IMR-90 (cell line): ENCODE measurements around the gene SKAP1. TPM values are rescaled to one million over a fixed set of nuclear protein-coding genes. Genes with fewer than 3 reads are reported as not detected.

Experiments used
- ATAC-seq: fragments of 200-7000 bp; cut with Tn5 transposase; 2 replicates; pipeline ENCODE4 v1.9.1; 2020; ENCODE audit warnings: low read depth, mild to moderate bottlenecking, moderate library complexity
- BruUV-seq: library from RNA; stranded (reverse); fragments of 400-500 nt; replicated peaks from 2 replicates; lab custom pipeline; 2021; lab: Mats Ljungman, UMichigan
- CTCF ChIA-PET: fragments of 300-600 bp; formaldehyde crosslinking; extraction: SDS; loops from one replicate; lab custom pipeline; 2021; ENCODE audit warnings: antibody characterized with exemption; lab: Yijun Ruan, JAX
- POLR2A ChIA-PET: fragments of 300-600 bp; sonication (Branson Sonifier 250); formaldehyde crosslinking; loops from one replicate; lab custom pipeline; 2022; ENCODE audit warnings: antibody characterized with exemption; ENCODE audit not compliant: unreplicated experiment; lab: Charles Lee
- DNase-seq: peaks from one replicate; pipeline ENCODE4 v3.0.0; 2013
- H2AFZ ChIP-seq: replicated peaks from 2 replicates; pipeline ENCODE3; 2013; ENCODE audit warnings: low read length, mild to moderate bottlenecking; ENCODE audit not compliant: poor library complexity
- H2AK5ac ChIP-seq: 2 replicates; pipeline ENCODE4 v1.6.1; 2013; ENCODE audit warnings: low read depth, low read length, inconsistent platforms
- H2AK9ac ChIP-seq: replicated peaks from 2 replicates; pipeline ENCODE3; 2013; ENCODE audit warnings: mild to moderate bottlenecking, low read depth, low read length, moderate library complexity; ENCODE audit not compliant: poor library complexity
- H2BK120ac ChIP-seq: 2 replicates; pipeline ENCODE4 v1.6.1; 2013; ENCODE audit warnings: low read depth, low read length, inconsistent platforms
- H2BK15ac ChIP-seq: 3 replicates; pipeline ENCODE4 v1.6.1; 2013; ENCODE audit warnings: low read depth, low read length, inconsistent platforms
- H2BK20ac ChIP-seq: 2 replicates; pipeline ENCODE4 v1.6.1; 2013; ENCODE audit warnings: low read depth, mild to moderate bottlenecking, inconsistent platforms, low read length, moderate library complexity
- H2BK5ac ChIP-seq: 2 replicates; pipeline ENCODE4 v1.6.1; 2013; ENCODE audit warnings: mild to moderate bottlenecking, low read depth, low read length, inconsistent platforms; ENCODE audit not compliant: poor library complexity, severe bottlenecking
- H3K14ac ChIP-seq: replicated peaks from 2 replicates; pipeline ENCODE4 v1.6.1; 2013; ENCODE audit warnings: low read depth, low read length, inconsistent platforms
- H3K18ac ChIP-seq: 2 replicates; pipeline ENCODE4 v1.6.1; 2013; ENCODE audit warnings: low read depth, low read length, control low read depth
- H3K23ac ChIP-seq: 2 replicates; pipeline ENCODE4 v1.6.1; 2013; ENCODE audit warnings: low read depth, low read length, inconsistent platforms
- H3K27ac ChIP-seq: 2 replicates; pipeline ENCODE4 v1.5.1; 2013; ENCODE audit warnings: mild to moderate bottlenecking, control low read depth, low read length; ENCODE audit not compliant: insufficient read depth
- H3K27me3 ChIP-seq: 2 replicates; pipeline ENCODE4 v1.6.1; 2013; ENCODE audit warnings: low read length; ENCODE audit not compliant: control insufficient read depth, insufficient read depth
- H3K36me3 ChIP-seq: 2 replicates; pipeline ENCODE4 v1.6.1; 2013; ENCODE audit warnings: low read length, mixed read lengths; ENCODE audit not compliant: control insufficient read depth, insufficient read depth
- H3K4ac ChIP-seq: 2 replicates; pipeline ENCODE4 v1.6.1; 2013; ENCODE audit warnings: low read depth, low read length, inconsistent platforms
- H3K4me1 ChIP-seq: 2 replicates; pipeline ENCODE4 v1.6.1; 2013; ENCODE audit warnings: low read length, mixed read lengths; ENCODE audit not compliant: control insufficient read depth, insufficient read depth
- H3K4me2 ChIP-seq: 2 replicates; pipeline ENCODE4 v1.6.1; 2013; ENCODE audit warnings: low read depth, mild to moderate bottlenecking, control low read depth, low read length, moderate library complexity
- H3K4me3 ChIP-seq: 2 replicates; pipeline ENCODE4 v1.5.1; 2013; ENCODE audit warnings: low read depth, mild to moderate bottlenecking, control low read depth, low read length, moderate library complexity; ENCODE audit not compliant: insufficient read depth
- H3K56ac ChIP-seq: 2 replicates; pipeline ENCODE4 v1.6.1; 2013; ENCODE audit warnings: low read length, inconsistent platforms; ENCODE audit not compliant: insufficient read depth; ENCODE audit errors: extremely low read depth
- H3K79me1 ChIP-seq, 2 experiments: 2 replicates each; pipeline ENCODE4 v1.6.1; 2013; ENCODE audit warnings: low read length in 2 of 2, inconsistent platforms in 1 of 2, low read depth in 1 of 2
- H3K9ac ChIP-seq: 2 replicates; pipeline ENCODE4 v1.6.1; 2013; ENCODE audit warnings: low read depth, low read length, control low read depth
- H3K9me1 ChIP-seq: 2 replicates; pipeline ENCODE4 v1.6.1; 2013; ENCODE audit warnings: low read length, inconsistent platforms; ENCODE audit not compliant: insufficient read depth
- H3K9me3 ChIP-seq: 2 replicates; pipeline ENCODE4 v1.6.1; 2013; ENCODE audit warnings: low read length; ENCODE audit not compliant: control insufficient read depth, insufficient read depth
- H4K20me1 ChIP-seq: 2 replicates; pipeline ENCODE4 v1.6.1; 2013; ENCODE audit warnings: low read length, inconsistent platforms; ENCODE audit not compliant: insufficient read depth
- H4K5ac ChIP-seq: 2 replicates; pipeline ENCODE4 v1.6.1; 2013; ENCODE audit warnings: mild to moderate bottlenecking, low read depth, low read length, control low read depth
- H4K8ac ChIP-seq, 2 experiments: 2 replicates each; pipeline ENCODE4 v1.6.1; 2013; ENCODE audit warnings: low read depth in 2 of 2, low read length in 2 of 2, control low read depth in 1 of 2, inconsistent platforms in 1 of 2
- H4K91ac ChIP-seq: 2 replicates; pipeline ENCODE4 v1.6.1; 2013; ENCODE audit warnings: low read depth, low read length, inconsistent platforms; ENCODE audit not compliant: insufficient read depth
- CHD1 ChIP-seq: IDR thresholded peaks from 2 replicates; pipeline ENCODE4 v1.6.1; 2012; ENCODE audit warnings: low read depth, low read length, improper control_type of control experiment
- ELK1 ChIP-seq: fragments of 150-350 bp; IDR thresholded peaks from 2 replicates; pipeline ENCODE4 v1.6.1; 2016; ENCODE audit warnings: low read depth, mild to moderate bottlenecking, low read length, moderate library complexity, borderline replicate concordance
- RCOR1 ChIP-seq: IDR thresholded peaks from 2 replicates; pipeline ENCODE4 v1.6.1; 2012; ENCODE audit warnings: mild to moderate bottlenecking, low read length, improper control_type of control experiment; ENCODE audit not compliant: insufficient replicate concordance
- SMC3 ChIP-seq: fragments of 150-350 bp; IDR thresholded peaks from 2 replicates; pipeline ENCODE4 v1.6.1; 2016; ENCODE audit warnings: low read depth, mild to moderate bottlenecking, antibody characterized with exemption, low read length, moderate library complexity
- WGBS, 2 experiments: methylation state at CpG; one replicate each; pipeline versions ENCODE4 v1.1.5 to v1.1.7; 2013; ENCODE audit warnings: missing lambda C conversion rate in 2 of 2; ENCODE audit not compliant: insufficient read length in 1 of 2; ENCODE audit errors: extremely low coverage in 2 of 2; 5-methylcytosine and 5-hydroxymethylcytosine counted together
- dilution Hi-C: fragments of 300-500 bp; cut with HindIII; formaldehyde crosslinking; loops from one replicate; pipeline ENCODE4 v1.14.3; 2018; ENCODE audit warnings: low sequenced_read_pairs; ENCODE audit not compliant: unreplicated experiment
- in situ Hi-C: fragments of 300-500 bp; cut with MboI; formaldehyde crosslinking; loops from 3 replicates; pipeline ENCODE4 v1.14.3; 2019; ENCODE audit warnings: low sequenced_read_pairs, inconsistent platforms, mixed read lengths
- intact Hi-C: fragments of 100-400 bp; cut with micrococcal nuclease; formaldehyde crosslinking; loops from 2 replicates; pipeline ENCODE4 v1.10.0; 2022
- polyA plus RNA-seq, 3 experiments: library from polyadenylated mRNA; depleted of rRNA; stranded (reverse); fragments of >200 nt; gene quantifications; 2 replicates each; pipeline ENCODE4 v1.2.3, GENCODE V29; 2012; ENCODE audit warnings: low replicate concordance in 1 of 3
- total RNA-seq: library from RNA; depleted of rRNA; stranded (reverse); fragments of >200 nt; gene quantifications from 2 replicates; pipeline ENCODE4 v1.2.3, GENCODE V29; 2012

Gene SKAP1
- total and polyA plus RNA-seq, 2 of the 4 experiments (the other 2 are of a cell fraction), result not detected

- no peak overlapping the region for H4K91ac ChIP-seq
- intact Hi-C loops (no loop called here), dilution Hi-C loops (no loop called here), in situ Hi-C loops (no loop called here)
- H3K14ac ChIP-seq, result no peak overlapping the region
- no peaks in the 10 kb centered on the region for H4K20me1 ChIP-seq
- no peak overlapping the region for H2BK120ac ChIP-seq
- no peak overlapping the region for H3K18ac ChIP-seq
- no peak overlapping the region for H3K4me3 ChIP-seq
- H2BK5ac ChIP-seq, result no peak overlapping the region
- WGBS, 2 experiments, result 55% methylated on average over 2 of the region's 5 CpGs; no CpG with 5 or more reads in 1 of the 2 experiments
- no peak overlapping the region for H4K8ac ChIP-seq
- no peak overlapping the region for H2AK5ac ChIP-seq
- no peak overlapping the region for H3K27ac ChIP-seq
- no peak overlapping the region for H3K4me2 ChIP-seq
- no peak overlapping the region for H3K9ac ChIP-seq
- ChIA-PET POLR2A (no interaction called here), CTCF (no interaction called here)
- H2BK20ac ChIP-seq, result no peak overlapping the region
- ATAC-seq (peak; percentile 75), DNase-seq (peak; percentile 30)
- H4K5ac ChIP-seq, result no peak overlapping the region
- no peak overlapping the region for H3K56ac ChIP-seq
- no peak overlapping the region for H3K23ac ChIP-seq
- no peaks in the 10 kb centered on the region for H3K4me1 ChIP-seq
- TF ChIP-seq SMC3 (no peak), CHD1 (no peak), ELK1 (no peak), RCOR1 (no peak)
- no peaks in the 10 kb centered on the region for H3K9me1 ChIP-seq
- no peaks in the 10 kb centered on the region for H3K36me3 ChIP-seq
- BruUV-seq, result no TSS peak
- peaks cover 50% of the 10 kb centered on the region for H3K27me3 ChIP-seq
- H3K4ac ChIP-seq, result no peak overlapping the region
- H3K79me1 ChIP-seq, result no peaks in the 10 kb centered on the region
- no peak overlapping the region for H2AK9ac ChIP-seq
- H2AFZ ChIP-seq, result peak overlapping the region; percentile 53
- H2BK15ac ChIP-seq, result no peak overlapping the region
- H3K9me3 ChIP-seq, result no peaks in the 10 kb centered on the region
Observed at GRCh38 chr17:48175692-48176470, 254.1 kb downstream of the SKAP1 start.
